HepG2 (cell line): ENCODE results near the gene ARAP1. TPM values are rescaled to one million over a fixed set of nuclear protein-coding genes. Genes with fewer than 3 reads are reported as not detected.

Experiments
- ATF7 ChIP-seq, 2 experiments: fragments of 450-650 bp in 1 of 2; sonication (generic) in 1 of 2; formaldehyde crosslinking in 1 of 2; IDR thresholded peaks; 2 replicates each; pipeline versions ENCODE4 v1.4.0 to v1.6.1; 2016 to 2020; ENCODE audit warnings: antibody characterized with exemption in 1 of 2, mild to moderate bottlenecking in 1 of 2, missing genetic modification reagents in 1 of 2
- ATRX ChIP-seq: sonication (generic); formaldehyde crosslinking; IDR thresholded peaks from 2 replicates; pipeline ENCODE4 v1.4.0; 2020; ENCODE audit warnings: missing genetic modification reagents, borderline replicate concordance
- BCL3 ChIP-seq: sonication (generic); formaldehyde crosslinking; IDR thresholded peaks from 2 replicates; pipeline ENCODE4 v1.5.1; 2020; ENCODE audit warnings: mild to moderate bottlenecking, missing genetic modification reagents, moderate library complexity
- BORCS8-MEF2B ChIP-seq: sonication (generic); formaldehyde crosslinking; IDR thresholded peaks from 2 replicates; pipeline ENCODE4 v1.8.0; 2022; ENCODE audit warnings: mild to moderate bottlenecking, missing genetic modification reagents
- FOSL1 ChIP-seq: sonication (generic); formaldehyde crosslinking; IDR thresholded peaks from 2 replicates; pipeline ENCODE4 v1.9.0; 2021; ENCODE audit warnings: missing genetic modification reagents, borderline replicate concordance
- HCFC1 ChIP-seq: fragments of 150-350 bp; IDR thresholded peaks from 2 replicates; pipeline ENCODE4 v1.6.1; 2014; ENCODE audit warnings: low read depth, low read length
- KDM1A ChIP-seq: IDR thresholded peaks from 2 replicates; pipeline ENCODE4 v1.6.1; 2016; ENCODE audit warnings: missing compliant biosample characterization
- KLF6 ChIP-seq: IDR thresholded peaks from 2 replicates; pipeline ENCODE4 v1.8.0; 2016; ENCODE audit warnings: missing biosample characterization, missing genetic modification reagents
- MAZ ChIP-seq, 2 experiments: sonication (generic) in 1 of 2; formaldehyde crosslinking in 1 of 2; IDR thresholded peaks; 2 replicates each; pipeline versions ENCODE4 v1.5.0 to v1.6.1; 2012 to 2020; ENCODE audit warnings: low read depth in 2 of 2, mild to moderate bottlenecking in 2 of 2, borderline replicate concordance in 1 of 2, improper control_type of control experiment in 1 of 2, low read length in 1 of 2, missing genetic modification reagents in 1 of 2, moderate library complexity in 1 of 2
- MYNN ChIP-seq: sonication (generic); formaldehyde crosslinking; IDR thresholded peaks from 2 replicates; pipeline ENCODE4 v1.4.0; 2020; ENCODE audit warnings: mild to moderate bottlenecking, low read depth, missing genetic modification reagents
- NCOA1 ChIP-seq: sonication (generic); formaldehyde crosslinking; IDR thresholded peaks from 2 replicates; pipeline ENCODE4 v1.9.0; 2021; ENCODE audit warnings: missing genetic modification reagents
- NFE2 ChIP-seq: sonication (generic); formaldehyde crosslinking; IDR thresholded peaks from 2 replicates; pipeline ENCODE4 v1.4.0; 2020; ENCODE audit warnings: missing genetic modification reagents
- NR2F6 ChIP-seq, 2 experiments: IDR thresholded peaks; 2 replicates each; pipeline ENCODE4 v1.6.1; 2016; ENCODE audit warnings: antibody characterized with exemption in 1 of 2, mild to moderate bottlenecking in 1 of 2
- SMC3 ChIP-seq: IDR thresholded peaks from 2 replicates; pipeline ENCODE4 v1.6.1; 2011; ENCODE audit warnings: low read length, improper control_type of control experiment
- SOX6 ChIP-seq, 2 experiments: fragments of 450-650 bp in 1 of 2; sonication (generic) in 1 of 2; formaldehyde crosslinking in 1 of 2; IDR thresholded peaks; 2 replicates each; pipeline versions ENCODE4 v1.4.0 to v1.6.1; 2017 to 2020; ENCODE audit warnings: antibody characterized with exemption in 1 of 2, mild to moderate bottlenecking in 1 of 2, missing genetic modification reagents in 1 of 2
- ZFP90 ChIP-seq: sonication (generic); formaldehyde crosslinking; IDR thresholded peaks from 2 replicates; pipeline ENCODE4 v1.8.0; 2022; ENCODE audit warnings: missing genetic modification reagents, mild to moderate bottlenecking, inconsistent platforms, borderline replicate concordance
- ZNF234 ChIP-seq: sonication (generic); formaldehyde crosslinking; conservative IDR thresholded peaks from 2 replicates; pipeline ENCODE4 v1.5.1; 2020; ENCODE audit warnings: mild to moderate bottlenecking, missing genetic modification reagents
- ZNF484 ChIP-seq: sonication (generic); formaldehyde crosslinking; IDR thresholded peaks from 2 replicates; pipeline ENCODE4 v1.5.1; 2020; ENCODE audit warnings: mild to moderate bottlenecking, low read depth, missing genetic modification reagents, borderline replicate concordance
- ZNF614 ChIP-seq: IDR thresholded peaks from 2 replicates; pipeline ENCODE4 v1.6.1; 2018; ENCODE audit warnings: missing biosample characterization, missing genetic modification reagents, inconsistent platforms, borderline replicate concordance
- ZNF720 ChIP-seq: sonication (generic); formaldehyde crosslinking; IDR thresholded peaks from 2 replicates; pipeline ENCODE4 v1.4.0; 2020; ENCODE audit warnings: missing genetic modification reagents
- polyA plus RNA-seq, 8 experiments: library from polyadenylated mRNA; depleted of rRNA in 3 of 8; stranded (reverse) in 7 of 8; unstranded in 1 of 8; fragments of >200 nt; fragmentation: Illumina TruSeq in 4 of 8; extraction: Trizol in 4 of 8; gene quantifications; 2 replicates each; pipeline versions ENCODE4 v1.2.1 to v1.2.3, GENCODE V29; 2011 to 2016; ENCODE audit warnings: low read depth in 4 of 8, missing spikeins in 1 of 8, mixed read lengths in 1 of 8; ENCODE audit not compliant: insufficient read depth in 1 of 8
- total RNA-seq, 5 experiments: library from RNA; depleted of rRNA; stranded (reverse); fragments of >200 nt; fragmentation: Illumina TruSeq; extraction: Trizol; gene quantifications; 2 replicates each; pipeline ENCODE4 v1.2.3, GENCODE V29; 2016; ENCODE audit warnings: low read depth in 1 of 5
- TF ChIP-seq, protein P1 (sequence below): sonication (generic); formaldehyde crosslinking; IDR thresholded peaks from 2 replicates; pipeline ENCODE4 v1.4.0; 2020; ENCODE audit warnings: missing genetic modification reagents, mild to moderate bottlenecking, borderline replicate concordance
- TF ChIP-seq, protein P2 (sequence below): sonication (generic); formaldehyde crosslinking; IDR thresholded peaks from 2 replicates; pipeline ENCODE4 v1.5.1; 2020; ENCODE audit warnings: missing genetic modification reagents, mild to moderate bottlenecking, borderline replicate concordance

The ARAP1 gene
- total and polyA plus RNA-seq, 2 of the 13 experiments (the other 11 are each of a cell fraction or from before 2014, with no cell fraction given), result 43.2 to 55.5 TPM

GRCh38 chr11:72787216-72788104, 35.3 kb upstream of the ARAP1 start (continued):
- TF ChIP-seq ZNF234 (no peak), ZNF484 (CRISPR knock-in tag) (no peak), FOSL1 (CRISPR knock-in tag) (no peak), NCOA1 (no peak), BCL3 (CRISPR knock-in tag) (no peak), ATF7 (IDR thresholded peaks at IDR 0.05) (no peak), ATF7 (CRISPR knock-in tag; IDR thresholded peaks at IDR 0.05) (peak; percentile 54; the same call in 1 of the 2 replicates), ZNF720 (CRISPR knock-in tag) (no peak), ATRX (CRISPR knock-in tag) (no peak), NR2F6 (IDR thresholded peaks at IDR 0.05) (peak; percentile 57), NR2F6 (CRISPR knock-in tag; IDR thresholded peaks at IDR 0.05) (peak; percentile 76), BORCS8-MEF2B (CRISPR knock-in tag) (no peak; the same call in 1 of the 2 replicates), SMC3 (no peak), ZFP90 (CRISPR knock-in tag) (no peak), MYNN (CRISPR knock-in tag) (no peak), ZNF614 (CRISPR knock-in tag) (peak; percentile 68; the same call in 1 of the 2 replicates), HCFC1 (no peak), KDM1A (CRISPR knock-in tag) (no peak; the same call in 1 of the 2 replicates), MAZ (IDR thresholded peaks at IDR 0.05; ENCODE audit: borderline replicate concordance, low read depth, low read length) (no peak), MAZ (CRISPR knock-in tag; IDR thresholded peaks at IDR 0.05; ENCODE audit: low read depth) (no peak; the same call in none of the 2 replicates), KLF6 (no peak), SOX6 (IDR thresholded peaks at IDR 0.05) (no peak), SOX6 (CRISPR knock-in tag; IDR thresholded peaks at IDR 0.05) (peak; percentile 63), NFE2 (no peak)
- TF ChIP-seq, protein P1, sequence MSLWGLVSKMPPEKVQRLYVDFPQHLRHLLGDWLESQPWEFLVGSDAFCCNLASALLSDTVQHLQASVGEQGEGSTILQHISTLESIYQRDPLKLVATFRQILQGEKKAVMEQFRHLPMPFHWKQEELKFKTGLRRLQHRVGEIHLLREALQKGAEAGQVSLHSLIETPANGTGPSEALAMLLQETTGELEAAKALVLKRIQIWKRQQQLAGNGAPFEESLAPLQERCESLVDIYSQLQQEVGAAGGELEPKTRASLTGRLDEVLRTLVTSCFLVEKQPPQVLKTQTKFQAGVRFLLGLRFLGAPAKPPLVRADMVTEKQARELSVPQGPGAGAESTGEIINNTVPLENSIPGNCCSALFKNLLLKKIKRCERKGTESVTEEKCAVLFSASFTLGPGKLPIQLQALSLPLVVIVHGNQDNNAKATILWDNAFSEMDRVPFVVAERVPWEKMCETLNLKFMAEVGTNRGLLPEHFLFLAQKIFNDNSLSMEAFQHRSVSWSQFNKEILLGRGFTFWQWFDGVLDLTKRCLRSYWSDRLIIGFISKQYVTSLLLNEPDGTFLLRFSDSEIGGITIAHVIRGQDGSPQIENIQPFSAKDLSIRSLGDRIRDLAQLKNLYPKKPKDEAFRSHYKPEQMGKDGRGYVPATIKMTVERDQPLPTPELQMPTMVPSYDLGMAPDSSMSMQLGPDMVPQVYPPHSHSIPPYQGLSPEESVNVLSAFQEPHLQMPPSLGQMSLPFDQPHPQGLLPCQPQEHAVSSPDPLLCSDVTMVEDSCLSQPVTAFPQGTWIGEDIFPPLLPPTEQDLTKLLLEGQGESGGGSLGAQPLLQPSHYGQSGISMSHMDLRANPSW (CRISPR knock-in tag), result no peak
- TF ChIP-seq, protein P2, sequence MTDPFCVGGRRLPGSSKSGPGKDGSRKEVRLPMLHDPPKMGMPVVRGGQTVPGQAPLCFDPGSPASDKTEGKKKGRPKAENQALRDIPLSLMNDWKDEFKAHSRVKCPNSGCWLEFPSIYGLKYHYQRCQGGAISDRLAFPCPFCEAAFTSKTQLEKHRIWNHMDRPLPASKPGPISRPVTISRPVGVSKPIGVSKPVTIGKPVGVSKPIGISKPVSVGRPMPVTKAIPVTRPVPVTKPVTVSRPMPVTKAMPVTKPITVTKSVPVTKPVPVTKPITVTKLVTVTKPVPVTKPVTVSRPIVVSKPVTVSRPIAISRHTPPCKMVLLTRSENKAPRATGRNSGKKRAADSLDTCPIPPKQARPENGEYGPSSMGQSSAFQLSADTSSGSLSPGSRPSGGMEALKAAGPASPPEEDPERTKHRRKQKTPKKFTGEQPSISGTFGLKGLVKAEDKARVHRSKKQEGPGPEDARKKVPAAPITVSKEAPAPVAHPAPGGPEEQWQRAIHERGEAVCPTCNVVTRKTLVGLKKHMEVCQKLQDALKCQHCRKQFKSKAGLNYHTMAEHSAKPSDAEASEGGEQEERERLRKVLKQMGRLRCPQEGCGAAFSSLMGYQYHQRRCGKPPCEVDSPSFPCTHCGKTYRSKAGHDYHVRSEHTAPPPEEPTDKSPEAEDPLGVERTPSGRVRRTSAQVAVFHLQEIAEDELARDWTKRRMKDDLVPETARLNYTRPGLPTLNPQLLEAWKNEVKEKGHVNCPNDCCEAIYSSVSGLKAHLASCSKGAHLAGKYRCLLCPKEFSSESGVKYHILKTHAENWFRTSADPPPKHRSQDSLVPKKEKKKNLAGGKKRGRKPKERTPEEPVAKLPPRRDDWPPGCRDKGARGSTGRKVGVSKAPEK (CRISPR knock-in tag), result no peak
